Prostate gland (tissue), 2 donors: ENCODE data around the gene PAOX.

Experiments
- POLR2A ChIP-seq: fragments of 450-650 bp; IDR thresholded peaks from one replicate; pipeline ENCODE4 v1.6.1; 2016; ENCODE audit warnings: antibody characterized with exemption, mild to moderate bottlenecking
- TF ChIP-seq, protein P1 (sequence below), 4 experiments: fragments of 200-600 bp in 2 of 4; fragments of 450-650 bp in 2 of 4; sonication (generic) in 2 of 4; IDR thresholded peaks; 1 replicate in 3 of 4; 2 replicates in 1 of 4; pipeline ENCODE4 v1.5.1; 2016 to 2019; ENCODE audit warnings: antibody characterized with exemption in 4 of 4, mild to moderate bottlenecking in 2 of 4, moderate library complexity in 2 of 4

DNA sequence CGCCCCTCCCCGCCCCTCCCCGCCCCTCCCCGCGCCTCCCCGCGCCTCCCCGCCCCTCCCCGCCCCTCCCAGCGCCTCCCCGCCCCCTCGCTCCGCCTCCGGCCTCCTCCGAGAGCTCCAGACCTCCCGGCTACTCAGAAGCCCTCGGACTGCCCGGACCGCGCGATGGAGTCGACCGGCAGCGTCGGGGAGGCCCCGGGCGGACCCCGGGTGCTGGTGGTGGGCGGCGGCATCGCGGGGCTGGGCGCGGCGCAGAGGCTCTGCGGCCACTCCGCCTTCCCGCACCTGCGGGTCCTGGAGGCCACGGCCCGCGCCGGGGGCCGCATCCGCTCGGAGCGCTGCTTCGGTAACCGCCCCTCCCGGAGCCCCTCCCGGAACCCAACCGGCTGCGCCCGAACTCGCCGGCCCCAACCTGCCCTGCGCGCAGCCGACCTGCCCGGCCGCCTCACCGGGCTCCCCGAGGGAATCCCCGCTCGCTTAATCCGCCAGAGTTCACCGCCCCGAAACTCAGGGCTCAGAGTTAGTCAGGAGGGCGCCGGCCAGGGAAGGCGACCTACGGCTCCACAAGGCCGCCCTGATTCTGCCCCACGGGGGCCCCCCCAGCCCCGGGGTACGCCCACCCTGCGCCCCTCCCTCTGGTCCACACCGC, at the start of gene PAOX:
- TF ChIP-seq, protein P1, sequence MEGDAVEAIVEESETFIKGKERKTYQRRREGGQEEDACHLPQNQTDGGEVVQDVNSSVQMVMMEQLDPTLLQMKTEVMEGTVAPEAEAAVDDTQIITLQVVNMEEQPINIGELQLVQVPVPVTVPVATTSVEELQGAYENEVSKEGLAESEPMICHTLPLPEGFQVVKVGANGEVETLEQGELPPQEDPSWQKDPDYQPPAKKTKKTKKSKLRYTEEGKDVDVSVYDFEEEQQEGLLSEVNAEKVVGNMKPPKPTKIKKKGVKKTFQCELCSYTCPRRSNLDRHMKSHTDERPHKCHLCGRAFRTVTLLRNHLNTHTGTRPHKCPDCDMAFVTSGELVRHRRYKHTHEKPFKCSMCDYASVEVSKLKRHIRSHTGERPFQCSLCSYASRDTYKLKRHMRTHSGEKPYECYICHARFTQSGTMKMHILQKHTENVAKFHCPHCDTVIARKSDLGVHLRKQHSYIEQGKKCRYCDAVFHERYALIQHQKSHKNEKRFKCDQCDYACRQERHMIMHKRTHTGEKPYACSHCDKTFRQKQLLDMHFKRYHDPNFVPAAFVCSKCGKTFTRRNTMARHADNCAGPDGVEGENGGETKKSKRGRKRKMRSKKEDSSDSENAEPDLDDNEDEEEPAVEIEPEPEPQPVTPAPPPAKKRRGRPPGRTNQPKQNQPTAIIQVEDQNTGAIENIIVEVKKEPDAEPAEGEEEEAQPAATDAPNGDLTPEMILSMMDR (IDR thresholded peaks at IDR 0.05) = no peak
- peak; percentile 34 for TF ChIP-seq POLR2A
